HEK293 (cell line): ENCODE measurements around the gene CCSER1.

Experiments
- CTCF ChIA-PET: fragments of 350-600 bp; formaldehyde crosslinking; extraction: SDS; loops from one replicate; lab custom pipeline; 2021; ENCODE audit warnings: antibody characterized with exemption; lab: Yijun Ruan, JAX
- POLR2A ChIA-PET: fragments of 300-600 bp; formaldehyde crosslinking; extraction: SDS; loops from one replicate; lab custom pipeline; 2020; ENCODE audit warnings: antibody characterized with exemption, inconsistent platforms; lab: Yijun Ruan, JAX
- H3K27ac ChIP-seq: fragments of 200-500 bp; sonication (Bioruptor generic); 2 replicates; pipeline ENCODE4 v1.5.1; 2014; ENCODE audit warnings: low read depth, low read length, control low read depth, inconsistent platforms; ENCODE audit errors: extremely low read depth
- H3K36me3 ChIP-seq, 2 experiments: fragments of 200-500 bp in 1 of 2; sonication (Bioruptor generic) in 1 of 2; 1 replicate in 1 of 2; 2 replicates in 1 of 2; pipeline ENCODE4 v1.5.1; 2014 to 2017; ENCODE audit warnings: inconsistent platforms in 2 of 2, low read length in 2 of 2; ENCODE audit not compliant: control insufficient read depth in 2 of 2, insufficient read depth in 1 of 2
- H3K4me1 ChIP-seq: fragments of 200-500 bp; sonication (Bioruptor generic); 2 replicates; pipeline ENCODE4 v1.5.1; 2014; ENCODE audit warnings: mild to moderate bottlenecking, low read length, inconsistent platforms; ENCODE audit not compliant: control insufficient read depth, insufficient read depth
- H3K4me3 ChIP-seq: 2 replicates; pipeline ENCODE4 v1.5.1; 2011; ENCODE audit warnings: low read depth, mild to moderate bottlenecking, control low read depth, low read length, moderate library complexity
- H3K9me3 ChIP-seq: fragments of 200-500 bp; sonication (Bioruptor generic); 2 replicates; pipeline ENCODE4 v1.5.1; 2014; ENCODE audit warnings: low read depth, low read length, inconsistent platforms; ENCODE audit not compliant: control insufficient read depth, insufficient read depth
- BCL11B ChIP-seq: fragments of 450-650 bp; formaldehyde crosslinking; IDR thresholded peaks from 2 replicates; pipeline ENCODE4 v1.5.1; 2016; ENCODE audit warnings: low read depth, missing biosample characterization, missing genetic modification characterization
- FEZF1 ChIP-seq: fragments of 450-650 bp; formaldehyde crosslinking; IDR thresholded peaks from 2 replicates; pipeline ENCODE4 v1.5.1; 2016; ENCODE audit warnings: missing biosample characterization, missing genetic modification characterization
- KLF17 ChIP-seq: fragments of 450-650 bp; formaldehyde crosslinking; IDR thresholded peaks from 2 replicates; pipeline ENCODE4 v1.5.1; 2016; ENCODE audit warnings: missing biosample characterization, missing genetic modification characterization
- SETDB1 ChIP-seq: IDR thresholded peaks from one replicate; pipeline ENCODE4 v1.6.1; 2017; ENCODE audit warnings: mild to moderate bottlenecking, low read length, moderate library complexity, mixed read lengths; ENCODE audit not compliant: insufficient read length
- ZFP69B ChIP-seq: fragments of 450-650 bp; formaldehyde crosslinking; IDR thresholded peaks from 2 replicates; pipeline ENCODE4 v1.5.1; 2016; ENCODE audit warnings: missing biosample characterization, missing genetic modification characterization
- ZNF138 ChIP-seq: fragments of 450-650 bp; formaldehyde crosslinking; IDR thresholded peaks from 2 replicates; pipeline ENCODE4 v1.5.1; 2016; ENCODE audit warnings: missing biosample characterization, missing genetic modification characterization, borderline replicate concordance
- ZNF140 ChIP-seq: fragments of 450-650 bp; formaldehyde crosslinking; IDR thresholded peaks from 2 replicates; pipeline ENCODE4 v1.5.1; 2016; ENCODE audit warnings: missing biosample characterization, missing genetic modification characterization
- ZNF202 ChIP-seq: fragments of 450-650 bp; formaldehyde crosslinking; IDR thresholded peaks from 2 replicates; pipeline ENCODE4 v1.5.1; 2016; ENCODE audit warnings: missing biosample characterization, missing genetic modification characterization, borderline replicate concordance
- ZNF350 ChIP-seq: fragments of 450-650 bp; formaldehyde crosslinking; IDR thresholded peaks from 2 replicates; pipeline ENCODE4 v1.5.0; 2017; ENCODE audit warnings: missing biosample characterization, mild to moderate bottlenecking, missing genetic modification characterization
- ZNF37A ChIP-seq: fragments of 450-650 bp; IDR thresholded peaks from 2 replicates; pipeline ENCODE4 v1.5.1; 2018; ENCODE audit warnings: missing biosample characterization, missing genetic modification characterization
- ZNF629 ChIP-seq: fragments of 450-650 bp; formaldehyde crosslinking; IDR thresholded peaks from 2 replicates; pipeline ENCODE4 v1.5.1; 2017; ENCODE audit warnings: missing biosample characterization, missing genetic modification characterization
- ZNF692 ChIP-seq: fragments of 450-650 bp; formaldehyde crosslinking; IDR thresholded peaks from 2 replicates; pipeline ENCODE4 v1.5.1; 2016; ENCODE audit warnings: missing biosample characterization, missing genetic modification characterization
- ZNF785 ChIP-seq: fragments of 450-650 bp; formaldehyde crosslinking; IDR thresholded peaks from 2 replicates; pipeline ENCODE4 v1.5.1; 2016; ENCODE audit warnings: missing biosample characterization, missing genetic modification characterization

The CCSER1 gene

GRCh38 chr4:91631335-91631734, 1504.1 kb downstream of the CCSER1 start (continued):
- TF ChIP-seq ZNF692 (tag by site-specific recombination) (no peak), ZNF37A (tag by site-specific recombination) (no peak), ZNF629 (tag by site-specific recombination) (no peak), ZNF138 (tag by site-specific recombination) (no peak), ZNF785 (tag by site-specific recombination) (no peak), ZFP69B (no peak), ZNF202 (tag by site-specific recombination) (no peak), ZNF140 (tag by site-specific recombination) (no peak), ZNF350 (tag by site-specific recombination) (no peak)
- TF ChIP-seq, all 188 proteins: peak for 0

GRCh38 chr4:91636083-91636482, 1508.9 kb downstream of the CCSER1 start:
- H3K4me1 ChIP-seq: no peaks in the 10 kb centered on the region
- no peak for TF ChIP-seq KLF17 (tag by site-specific recombination)
- TF ChIP-seq FEZF1 (tag by site-specific recombination): no peak
- TF ChIP-seq BCL11B: no peak
- no peak for TF ChIP-seq SETDB1
- no peak overlapping the region for H3K27ac ChIP-seq
- no peak overlapping the region for H3K4me3 ChIP-seq
- H3K36me3 ChIP-seq: no peaks in the 10 kb centered on the region
- ChIA-PET CTCF (no interaction called here), POLR2A (no interaction called here)
- H3K9me3 ChIP-seq: no peaks in the 10 kb centered on the region
